ENCODE results near the gene DISC1.
"Not testable (repeated sequence)": the region's sequence is repeated elsewhere in the genome, so short reads cannot be mapped to it uniquely, and the experiment has no call there.

Gene DISC1

DNA sequence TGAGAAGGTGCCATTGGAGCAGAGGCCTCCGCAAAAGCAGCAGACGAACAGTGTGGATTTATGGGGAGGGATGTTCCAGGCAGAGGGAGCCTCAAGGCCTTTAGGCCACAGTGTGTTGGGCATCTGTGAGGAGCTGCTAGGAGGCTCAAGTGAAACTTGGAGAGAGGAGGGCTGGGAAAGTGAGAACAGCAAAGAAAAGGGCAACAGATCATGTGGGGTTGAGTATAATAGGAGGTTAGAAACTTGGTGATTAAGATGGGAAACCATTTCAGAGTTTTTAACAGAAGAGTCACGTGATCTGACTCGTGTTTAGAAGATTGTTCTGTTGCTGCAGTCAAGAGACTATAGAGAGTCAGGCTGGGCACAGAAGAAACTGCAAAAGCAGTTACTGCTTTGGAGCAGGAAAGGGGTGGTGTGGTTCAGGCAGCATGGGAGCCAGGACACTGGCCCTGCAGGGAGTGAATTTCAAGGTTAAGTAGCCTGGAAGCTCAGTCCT lies 277.0 kb downstream of the DISC1 start:
- no peak for DNase-seq

DNA sequence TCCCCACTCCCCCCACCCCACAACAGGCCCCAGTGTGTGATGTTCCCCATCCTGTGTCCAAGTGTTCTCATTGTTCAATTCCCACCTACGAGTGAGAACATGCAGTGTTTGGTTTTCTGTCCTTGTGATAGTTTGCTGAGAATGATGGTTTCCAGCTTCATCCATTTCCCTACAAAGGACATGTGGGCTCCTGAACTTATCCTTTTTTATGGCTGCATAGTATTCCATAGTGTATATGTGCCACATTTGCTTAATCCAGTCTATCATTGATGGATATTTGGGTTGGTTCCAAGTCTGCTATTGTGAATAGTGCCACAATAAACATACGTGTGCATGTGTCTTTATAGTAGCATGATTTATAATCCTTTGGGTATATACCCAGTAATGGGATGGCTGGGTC lies 280.7 kb downstream of the DISC1 start:
- DNase-seq, result not testable (repeated sequence)

DNA sequence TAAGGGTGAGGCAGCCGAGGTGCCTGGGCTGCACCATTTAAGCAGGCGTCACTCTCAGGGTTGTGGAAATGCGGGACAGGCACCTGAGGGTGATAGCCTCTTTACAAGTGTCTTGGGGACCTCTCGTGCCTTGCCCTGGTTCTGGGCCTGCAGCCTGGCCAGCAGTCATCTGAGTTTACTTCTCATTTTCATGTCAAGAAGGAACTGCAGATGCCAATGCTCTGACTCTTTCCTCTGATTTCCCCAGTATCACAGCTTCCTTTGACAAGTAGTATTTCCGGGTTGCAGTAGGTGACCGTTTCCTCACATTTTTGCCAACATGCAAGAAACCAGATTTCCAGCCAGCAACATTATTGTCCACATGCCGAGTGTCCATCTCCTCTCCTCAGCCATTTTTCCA lies 286.9 kb downstream of the DISC1 start:
- no peak for DNase-seq

DNA sequence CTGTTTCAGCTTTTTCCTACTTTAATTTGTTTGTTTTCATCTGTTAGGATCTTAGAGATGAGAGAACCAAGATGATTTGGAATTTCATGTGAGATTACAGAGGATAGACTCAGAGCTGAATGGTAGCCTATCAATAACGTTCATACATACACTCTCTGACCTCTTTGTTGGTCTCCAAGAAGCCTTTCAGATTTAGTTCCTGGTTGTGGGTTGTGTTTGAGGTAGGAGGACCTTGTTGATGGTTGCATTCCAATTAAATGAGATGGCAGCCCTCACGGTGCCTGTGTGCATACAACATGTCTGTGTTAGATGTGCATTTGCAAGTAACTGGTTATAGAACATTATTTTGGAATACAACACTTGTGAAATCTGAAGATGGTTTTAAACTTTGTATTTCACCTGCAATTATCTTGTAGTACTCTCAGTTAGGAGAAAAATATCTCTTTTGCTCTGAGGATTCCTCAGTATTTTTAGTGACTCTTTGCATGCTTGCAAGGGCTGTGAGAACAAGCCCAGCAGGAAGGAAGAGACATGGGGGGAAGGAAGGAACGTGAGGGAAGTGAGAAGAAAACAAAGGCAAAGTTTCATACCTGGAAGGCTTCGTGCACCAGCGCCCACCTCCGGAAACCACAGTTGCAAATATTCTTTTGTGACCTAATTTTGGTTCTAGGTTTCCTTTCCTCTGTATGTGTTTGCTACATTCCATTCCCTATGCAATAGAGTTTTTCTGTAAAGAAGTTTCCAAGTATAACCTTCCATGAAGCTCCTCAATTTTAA lies 291.8 kb downstream of the DISC1 start:
- no peak for DNase-seq

DNA sequence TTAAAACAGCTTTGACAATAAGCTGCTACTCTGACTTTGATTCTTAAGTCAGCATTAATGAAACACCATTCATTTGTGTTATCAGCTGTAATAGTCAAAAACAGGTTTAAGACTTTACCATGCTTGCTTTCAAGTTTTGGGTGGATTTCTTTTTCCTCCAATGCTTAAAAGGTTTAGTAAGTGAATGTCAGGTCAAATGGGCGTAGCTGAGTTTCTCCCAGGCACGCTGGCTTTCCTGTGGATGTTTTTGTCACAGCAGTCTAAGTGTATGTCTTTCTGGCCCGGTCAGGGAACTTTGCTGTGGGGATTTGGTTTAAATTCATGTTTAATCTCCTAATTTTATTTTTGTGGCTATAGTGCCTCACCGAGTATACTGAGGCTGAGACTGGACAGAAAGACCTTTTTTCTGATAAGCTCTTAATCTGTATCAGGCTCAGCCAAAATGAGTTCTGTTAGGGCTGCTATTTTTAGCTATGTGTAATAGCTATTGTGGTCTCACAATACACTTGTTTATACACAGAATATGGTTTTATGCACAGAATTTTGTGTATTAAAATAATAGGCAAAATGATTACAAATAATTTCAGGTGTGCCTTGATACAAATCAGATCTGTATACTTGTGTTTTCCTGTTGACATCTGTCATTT lies 292.8 kb downstream of the DISC1 start:
- DNase-seq, result no peak

DNA sequence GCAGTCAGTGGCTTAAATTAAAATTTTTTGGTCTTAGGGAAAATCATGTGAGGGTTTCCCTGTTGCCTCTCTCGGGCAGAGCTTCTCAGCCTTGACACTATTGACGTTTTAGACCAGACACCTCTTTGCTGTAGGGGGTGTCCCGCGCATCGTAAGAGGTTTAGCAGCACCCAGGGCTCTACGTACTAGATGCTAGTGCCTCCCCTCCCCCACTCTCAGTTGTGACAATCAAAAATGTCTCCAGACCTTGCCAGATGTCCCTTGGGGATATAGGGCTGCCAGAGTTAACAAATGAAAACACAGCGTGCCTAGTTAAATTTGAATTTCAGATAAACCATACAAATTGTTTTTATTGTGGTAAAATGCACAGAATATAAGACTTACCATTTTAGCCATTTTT lies 293.3 kb downstream of the DISC1 start:
- no peak for DNase-seq

DNA sequence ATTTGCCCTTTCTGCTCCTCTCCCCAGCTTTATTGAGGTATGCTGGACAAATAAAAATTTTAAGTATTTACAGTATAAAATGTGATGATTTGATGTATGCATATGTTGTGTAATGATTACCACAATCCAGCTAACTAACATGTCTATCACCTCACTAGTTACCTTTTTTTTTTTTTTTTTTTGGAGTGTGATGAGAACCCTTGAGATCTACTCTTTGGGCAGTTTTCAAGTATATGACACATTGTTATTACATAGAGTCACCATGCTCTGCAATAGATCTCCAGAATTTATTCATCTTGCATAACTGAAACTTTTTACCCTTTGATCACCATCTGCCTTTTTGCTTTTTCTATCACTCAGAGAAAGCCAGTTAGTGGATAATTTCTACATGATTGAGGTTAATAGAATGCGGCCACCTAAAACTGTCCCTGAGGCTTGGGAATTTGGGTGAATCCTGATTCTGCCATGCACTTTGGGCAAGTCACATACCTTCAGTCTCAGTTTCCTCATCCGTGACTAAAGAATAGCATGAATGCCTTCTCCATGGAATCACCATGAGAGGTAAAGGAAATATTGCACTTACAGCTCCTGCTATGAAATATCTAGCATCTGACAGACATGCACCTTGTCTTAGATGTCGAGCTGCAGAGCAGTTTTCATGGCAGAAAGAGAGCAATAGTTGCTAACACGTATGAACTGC lies 295.2 kb downstream of the DISC1 start:
- DNase-seq, result no peak

DNA sequence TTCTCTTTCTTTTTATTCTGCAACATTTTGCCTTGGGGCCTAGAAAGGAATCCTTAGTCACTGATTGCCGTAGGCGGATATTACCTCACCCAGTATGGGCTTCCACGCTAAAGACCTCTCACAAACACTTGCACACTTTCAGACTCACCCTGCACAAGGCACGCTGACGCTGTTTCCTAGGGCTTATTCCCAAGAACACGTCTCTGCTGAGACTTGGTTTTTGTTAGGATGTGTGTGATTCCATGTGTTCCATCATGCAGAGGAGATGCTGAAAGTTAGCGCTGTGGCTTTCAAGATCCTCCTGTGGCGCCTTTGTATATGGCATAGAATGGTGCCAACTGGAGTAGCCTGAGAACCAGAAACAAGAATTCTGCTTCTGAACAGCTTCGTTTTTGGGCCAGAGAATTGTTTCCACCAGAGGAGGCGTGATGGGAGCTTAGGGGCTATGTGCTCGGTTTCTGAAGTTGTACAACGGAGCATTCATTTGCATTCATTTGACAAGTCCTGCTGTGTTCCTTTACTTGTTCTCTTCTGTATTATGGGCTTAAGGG lies 297.0 kb downstream of the DISC1 start:
- no peak for DNase-seq

DNA sequence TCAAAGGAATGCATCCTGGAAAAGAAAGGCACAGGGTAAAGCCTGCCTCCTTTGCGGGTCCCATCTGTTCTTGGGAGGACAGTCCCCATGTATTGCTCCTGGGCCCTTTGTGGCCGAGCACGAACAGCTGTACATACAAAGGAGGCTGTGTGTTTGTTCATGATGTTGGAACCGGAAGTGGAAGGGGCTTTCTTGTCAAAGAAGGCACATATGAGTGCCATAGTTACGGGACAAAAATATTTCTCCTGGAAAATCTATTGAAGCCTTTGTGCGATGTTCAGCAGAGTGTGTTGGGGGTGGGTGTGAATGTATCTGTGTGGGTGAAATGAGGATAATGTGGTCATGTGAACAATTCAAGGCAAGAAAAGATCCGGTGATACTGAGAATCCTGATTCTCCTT lies 297.6 kb downstream of the DISC1 start:
- no peak for DNase-seq

DNA sequence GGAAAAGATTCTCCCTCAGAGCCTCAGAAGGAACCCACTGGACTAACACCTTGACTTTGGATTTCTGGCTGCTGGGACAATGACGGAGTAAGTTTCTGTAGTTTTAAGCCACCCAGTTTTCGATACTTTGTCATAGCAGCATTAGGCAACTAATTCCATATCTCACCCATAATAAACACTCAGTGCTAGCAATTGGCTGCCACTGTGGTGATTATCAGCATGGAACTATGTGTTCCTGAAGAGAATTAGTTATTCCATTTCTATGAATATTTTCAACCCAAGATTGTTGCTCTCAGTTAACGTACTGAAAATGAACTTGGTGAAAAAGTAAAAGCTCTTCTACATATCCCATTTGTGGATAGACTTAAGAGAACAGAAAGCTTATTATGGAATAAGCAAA lies 299.3 kb downstream of the DISC1 start:
- no peak for DNase-seq

DNA sequence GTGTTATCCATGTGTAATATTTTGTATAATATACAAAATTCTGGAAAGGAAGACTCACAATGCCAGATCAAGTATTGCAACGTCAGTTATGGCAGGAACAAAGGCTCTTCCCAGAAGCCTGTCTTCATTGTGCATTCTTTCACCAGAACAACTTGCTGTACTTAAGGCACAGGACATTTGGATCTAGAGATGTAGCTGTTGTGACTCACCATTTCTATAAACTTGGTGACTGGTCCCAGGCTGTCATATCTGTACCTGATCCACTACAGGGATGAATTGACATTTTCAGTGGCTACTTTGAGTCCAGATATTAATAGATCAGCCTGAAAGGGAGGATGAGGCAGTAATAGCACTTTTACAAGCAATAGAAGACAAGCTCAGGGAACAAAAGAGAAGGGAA lies 299.8 kb downstream of the DISC1 start:
- DNase-seq, result no peak

DNA sequence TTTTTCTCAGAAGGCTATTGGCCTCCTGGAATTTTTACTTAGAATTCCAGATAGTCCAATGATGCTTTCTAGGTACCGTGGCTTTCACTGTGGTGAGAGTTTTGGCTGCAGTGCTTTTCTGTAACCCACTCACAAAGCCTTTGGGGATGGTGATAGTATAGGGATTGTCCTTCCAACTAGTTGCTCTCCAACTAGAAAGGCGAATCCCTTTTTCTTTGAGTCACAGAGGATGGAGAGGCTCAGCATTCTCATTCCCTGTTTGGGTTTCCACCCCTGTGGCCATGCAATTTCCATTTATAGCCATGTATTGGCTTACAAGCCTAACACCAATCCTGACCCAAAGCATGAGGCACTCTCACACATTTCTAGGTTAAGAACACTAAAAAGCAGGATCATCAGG lies 300.3 kb downstream of the DISC1 start:
- no peak for DNase-seq

DNA sequence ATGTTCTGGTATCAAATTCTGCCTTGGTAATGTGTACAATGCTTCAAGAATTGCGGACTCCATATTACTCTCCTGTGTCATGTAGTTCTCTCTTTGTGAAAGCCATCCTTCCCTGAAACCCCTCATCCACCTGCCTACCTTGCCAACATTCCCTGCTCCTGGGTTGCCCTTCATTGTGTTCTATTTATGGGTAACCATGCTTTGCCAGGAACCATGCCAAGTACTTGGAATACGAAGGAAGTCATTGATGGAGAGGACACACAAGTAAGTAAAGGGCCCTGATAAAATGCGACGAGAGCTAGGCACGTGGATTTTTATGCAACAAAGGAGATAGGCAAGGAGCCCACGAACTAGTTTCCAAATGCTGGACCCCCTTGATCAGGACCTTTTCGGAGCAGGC lies 300.8 kb downstream of the DISC1 start:
- no peak for DNase-seq

DNA sequence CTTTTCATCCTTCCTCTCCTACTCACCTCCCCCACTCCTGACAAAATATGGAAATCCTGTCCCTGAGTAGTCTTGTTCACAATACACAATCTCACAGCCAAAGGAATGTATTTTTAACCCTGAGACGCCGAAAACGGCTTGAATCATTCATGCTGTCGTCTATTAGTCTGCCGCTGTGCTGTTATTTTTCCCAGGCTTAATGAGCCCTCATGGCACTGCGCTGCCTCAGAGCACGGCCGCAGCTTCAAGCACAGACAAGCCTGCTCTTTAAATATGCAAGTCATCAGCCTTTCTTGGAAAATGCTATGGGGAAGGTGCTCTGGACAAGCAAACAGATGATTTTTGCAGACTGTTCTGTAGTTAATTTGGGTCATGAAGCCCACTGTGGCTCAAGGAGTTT lies 302.7 kb downstream of the DISC1 start:
- DNase-seq, result no peak

DNA sequence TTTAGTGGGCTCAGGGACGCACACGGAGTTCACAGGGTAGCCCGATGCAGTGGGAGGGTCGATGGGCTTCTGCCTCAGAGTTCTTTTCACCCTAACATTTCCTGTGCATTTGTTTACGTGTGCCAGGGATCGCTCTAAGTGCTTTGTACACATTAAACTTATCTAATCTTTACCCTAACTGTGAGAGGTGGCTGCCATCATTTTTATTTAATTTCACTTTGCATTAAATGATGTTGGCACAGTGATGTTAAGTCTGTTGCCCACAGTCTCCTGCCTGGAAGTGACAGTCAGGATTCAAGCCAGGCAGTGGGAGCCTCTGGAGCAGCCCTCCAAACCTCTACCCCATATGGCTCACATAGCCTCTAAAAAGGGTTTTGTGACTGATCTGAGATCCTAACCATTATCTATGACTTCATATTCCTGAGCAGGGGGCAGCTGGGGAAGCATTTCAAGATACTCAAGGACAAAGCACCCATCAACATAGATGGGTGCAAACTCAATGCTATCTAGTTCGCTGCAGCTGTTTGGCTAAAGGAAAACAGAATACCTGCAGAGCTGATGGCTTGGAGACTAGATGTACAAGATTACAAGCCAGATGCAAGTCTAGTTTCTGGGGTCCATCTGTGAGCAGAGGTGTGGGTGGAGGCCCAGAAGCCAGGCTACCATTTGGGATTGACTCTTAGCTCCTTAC lies 303.8 kb downstream of the DISC1 start:
- no peak for DNase-seq

DNA sequence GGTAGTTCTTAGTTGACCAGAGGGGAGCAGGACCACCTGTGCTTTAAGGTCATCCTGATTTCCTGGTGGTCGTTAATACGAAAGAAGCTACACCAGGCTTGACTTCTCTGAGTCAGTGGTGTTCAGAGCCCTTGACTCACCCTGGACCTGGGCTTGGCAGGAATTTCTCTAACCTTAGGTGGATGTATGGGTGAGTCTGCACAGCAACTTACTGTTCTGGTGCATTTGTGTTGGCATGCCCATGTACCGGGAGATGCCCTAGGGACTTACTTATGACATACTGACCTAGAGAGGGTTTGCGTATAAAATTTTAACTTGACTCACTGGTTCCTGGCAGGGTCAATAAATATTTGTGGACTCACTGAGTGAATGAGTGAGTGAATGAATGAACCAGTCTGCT lies 304.6 kb downstream of the DISC1 start:
- no peak for DNase-seq

DNA sequence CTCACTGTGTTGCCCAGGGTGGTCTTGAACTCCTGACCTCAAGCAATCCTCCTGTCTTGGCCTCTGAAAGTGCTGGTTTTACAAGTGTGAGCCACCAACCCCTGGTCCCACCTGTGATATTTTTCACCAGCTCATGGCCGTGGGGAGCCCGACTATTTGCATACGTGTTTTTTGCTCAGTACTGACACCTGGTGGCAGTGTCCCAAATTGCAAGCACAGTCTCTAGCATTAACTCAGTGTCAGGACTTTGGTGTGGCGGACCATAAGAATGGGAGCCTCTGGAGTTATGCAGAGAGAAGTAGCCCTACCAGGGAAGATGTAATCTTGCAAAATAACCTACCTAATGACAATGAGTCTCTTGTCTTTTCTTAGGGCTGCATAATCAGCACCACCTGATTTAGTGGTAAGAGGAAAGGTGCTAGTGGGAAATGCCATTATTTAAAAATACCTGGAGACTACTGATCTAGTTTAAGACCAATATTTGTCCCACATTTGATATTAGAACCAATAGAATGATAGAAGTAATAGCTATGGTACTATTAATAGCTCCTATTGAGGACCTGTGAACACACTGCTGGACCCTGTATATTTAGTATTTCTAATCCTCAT lies 305.4 kb downstream of the DISC1 start:
- DNase-seq, result no peak

DNA sequence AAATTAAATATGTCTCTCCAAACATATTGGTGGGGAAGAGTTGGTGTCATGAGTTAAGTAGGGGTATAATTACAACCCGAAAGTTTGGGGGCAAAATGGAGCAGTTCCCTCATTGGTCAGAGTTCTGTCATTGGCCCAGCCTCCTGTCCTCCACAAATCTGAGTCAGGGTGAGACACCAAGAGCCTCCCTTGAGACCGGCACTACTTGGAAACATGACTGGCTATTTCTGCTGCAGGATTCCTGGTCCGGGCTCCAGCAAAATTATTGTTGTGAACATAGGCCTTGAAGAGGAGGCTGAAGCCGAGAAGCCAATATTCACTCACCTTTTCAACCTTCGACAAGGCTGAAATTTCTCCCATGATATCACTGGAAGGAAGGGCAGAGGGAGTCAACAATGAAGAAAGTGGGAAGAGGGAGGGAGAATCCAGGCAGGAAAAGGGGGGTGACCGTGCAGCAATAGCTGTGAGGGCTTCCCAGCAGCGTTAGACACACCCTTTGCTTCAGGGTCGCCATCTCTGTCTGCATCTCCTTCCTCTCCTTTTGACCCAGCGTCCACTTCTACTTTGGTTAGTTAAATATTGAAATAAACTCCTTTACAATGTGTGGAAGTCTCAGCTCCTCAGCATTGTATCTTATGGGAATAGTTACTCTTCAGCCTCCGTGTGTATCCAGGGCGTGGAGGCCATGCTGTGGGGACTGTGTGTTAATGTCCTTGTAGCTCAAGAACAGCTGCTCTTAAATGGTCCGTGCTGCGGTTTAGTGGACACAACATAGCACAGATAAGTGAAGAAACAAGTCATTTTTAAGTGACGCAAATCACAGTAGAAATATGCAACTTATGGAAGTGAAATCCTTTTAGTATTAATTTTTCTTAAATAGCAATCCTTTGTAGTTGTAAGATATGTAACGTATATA lies 307.4 kb downstream of the DISC1 start:
- no peak for DNase-seq

DNA sequence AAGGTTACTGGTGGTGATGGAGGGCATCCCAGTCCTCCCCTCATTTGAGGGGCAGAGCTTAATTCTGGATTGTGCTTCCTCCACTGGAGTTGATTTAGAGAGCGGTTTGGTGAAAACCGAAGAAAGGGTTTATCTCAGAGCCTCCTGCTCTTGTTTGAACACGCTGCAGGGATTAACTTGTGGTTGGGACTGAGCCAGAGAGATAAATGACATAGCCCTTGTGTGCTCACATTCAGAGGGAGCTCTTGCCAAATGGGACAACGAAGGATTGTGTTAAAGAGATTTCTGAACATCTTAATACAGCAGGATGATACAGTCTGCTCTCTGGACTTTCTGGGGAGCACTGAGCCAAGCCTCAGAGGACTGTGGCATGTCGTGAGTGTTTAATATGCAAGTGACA lies 308.2 kb downstream of the DISC1 start:
- DNase-seq, result no peak

DNA sequence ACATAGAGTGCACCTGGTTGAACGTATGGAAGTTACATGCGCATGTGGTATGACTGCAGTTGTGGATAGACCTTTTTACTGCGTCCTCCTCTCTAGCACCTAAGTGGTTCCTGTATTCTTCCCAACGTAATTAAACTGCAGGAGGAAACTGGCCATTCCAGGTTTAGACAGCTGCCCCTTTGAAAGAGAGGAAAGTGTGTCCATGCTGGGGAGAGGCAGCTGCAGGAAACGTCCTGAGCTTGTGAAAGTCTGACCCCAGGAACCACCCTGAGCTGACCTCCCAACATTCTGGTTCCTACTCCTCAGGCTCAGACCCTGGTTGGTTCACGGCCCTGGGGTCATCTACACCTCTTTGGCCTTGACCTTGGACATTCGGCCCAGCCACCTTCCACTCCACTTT lies 309.3 kb downstream of the DISC1 start:
- no peak for DNase-seq

DNA sequence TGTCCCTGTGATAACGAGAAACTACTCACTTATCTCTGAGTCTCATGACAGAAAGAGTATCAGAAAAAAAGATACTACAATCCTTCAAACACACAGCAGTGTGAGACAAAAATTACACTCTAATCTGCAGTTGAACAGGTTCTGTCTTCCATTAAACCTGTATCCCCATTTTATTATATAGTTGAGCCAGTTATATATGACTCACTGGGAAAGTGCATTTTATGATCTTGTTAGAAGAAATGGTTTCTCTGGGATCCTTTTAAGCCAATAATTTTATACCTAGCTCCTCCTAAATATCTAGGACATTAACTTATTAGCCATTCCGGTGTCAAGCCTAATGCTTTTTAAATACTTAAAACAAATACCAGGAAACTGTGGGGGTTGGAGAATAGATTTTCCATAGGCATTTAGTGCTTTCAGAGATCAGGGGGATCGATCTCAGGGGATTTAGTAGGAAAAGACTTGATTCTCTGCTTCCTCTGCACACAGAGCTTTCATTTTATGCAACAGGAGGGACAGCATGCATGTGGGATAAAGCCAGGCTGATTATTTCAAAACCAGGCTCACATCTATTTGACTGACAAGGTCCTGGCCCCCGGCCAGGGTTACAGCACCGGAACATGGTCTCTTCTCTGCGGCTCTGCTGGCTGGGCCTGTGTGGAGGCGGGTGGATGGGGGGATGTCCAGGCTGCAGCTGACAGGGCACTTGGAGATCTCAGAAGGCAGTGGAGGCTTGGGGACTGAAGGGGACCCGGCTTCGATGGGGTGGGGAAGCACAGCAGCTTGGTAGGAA lies 310.6 kb downstream of the DISC1 start:
- no peak for DNase-seq

Data from NCI-H1436 treated with DMSO at 0.1 percent for 48 hours (cell line).